Measurements from ENCODE around the gene ACER1. TPM values are rescaled to one million over a fixed set of nuclear protein-coding genes. Genes with fewer than 3 reads are reported as not detected.
"Not testable (repeated sequence)": the region's sequence is repeated elsewhere in the genome, so short reads cannot be mapped to it uniquely, and the experiment has no call there.

Gene ACER1
- total and polyA plus RNA-seq, 4 donors = 0.07 TPM; not detected in 3

GRCh38 chr19:6350688-6351087, 17.3 kb upstream of the ACER1 start:
- TF ChIP-seq RXRA (IDR thresholded peaks at IDR 0.05) = no peak
- TF ChIP-seq NR2F2 (IDR thresholded peaks at IDR 0.05) = no peak
- TF ChIP-seq RAD21 (IDR thresholded peaks at IDR 0.05) = no peak
- TF ChIP-seq CTCF (IDR thresholded peaks at IDR 0.05; ENCODE audit: low read depth, low read length, missing input control) = no peak
- no peak for TF ChIP-seq YY1 (IDR thresholded peaks at IDR 0.05)
- Histone ChIP-seq H3K9ac (ENCODE audit: low read depth in 1 of 2, low read length in 2 of 2) (no peak overlapping the region), H3K27me3 (ENCODE audit: control insufficient read depth in 4 of 4, insufficient read depth in 4 of 4, low read length in 3 of 4) (no peaks in the 10 kb centered on the region), H3K4me3 (ENCODE audit: low read depth in 1 of 3, low read length in 3 of 3) (no peak overlapping the region), H3K9me3 (ENCODE audit: control insufficient read depth in 4 of 4, low read length in 3 of 4) (no peaks in the 10 kb centered on the region), H3K36me3 (ENCODE audit: control insufficient read depth in 4 of 4, insufficient read depth in 3 of 4, low read depth in 1 of 4, low read length in 3 of 4) (peaks cover 0 to 2% (median 0%) of the 10 kb centered on the region in 4 donors), H3K4me1 (ENCODE audit: control insufficient read depth in 4 of 4, insufficient read depth in 4 of 4, low read length in 3 of 4) (no peaks in the 10 kb centered on the region), H3K27ac (ENCODE audit: low read depth in 1 of 2, low read length in 2 of 2) (no peak overlapping the region)
- no peak for DNase-seq (ENCODE audit: low spot score)
- WGBS = 58% methylated on average over 2 of the region's 2 CpGs

- not testable (repeated sequence) for H3K4me3 ChIP-seq (ENCODE audit: low read depth in 1 of 3, low read length in 3 of 3); H3K36me3 ChIP-seq (ENCODE audit: control insufficient read depth in 4 of 4, insufficient read depth in 3 of 4, low read depth in 1 of 4, low read length in 3 of 4); H3K27me3 ChIP-seq (ENCODE audit: control insufficient read depth in 4 of 4, insufficient read depth in 4 of 4, low read length in 3 of 4); H3K9me3 ChIP-seq (ENCODE audit: control insufficient read depth in 4 of 4, low read length in 3 of 4); H3K9ac ChIP-seq (ENCODE audit: low read depth in 1 of 2, low read length in 2 of 2); H3K27ac ChIP-seq (ENCODE audit: low read depth in 1 of 2, low read length in 2 of 2); H3K4me1 ChIP-seq (ENCODE audit: control insufficient read depth in 4 of 4, insufficient read depth in 4 of 4, low read length in 3 of 4); DNase-seq (ENCODE audit: low spot score)
- WGBS = 92% methylated on average over 2 of the region's 2 CpGs
Measured at GRCh38 chr19:6349271-6349670, 15.9 kb upstream of the ACER1 start.

GRCh38 chr19:6343462-6343861, 10.1 kb upstream of the ACER1 start:
- H3K4me1 ChIP-seq (ENCODE audit: control insufficient read depth in 4 of 4, insufficient read depth in 4 of 4, low read length in 3 of 4) = no peaks in the 10 kb centered on the region
- no peak for TF ChIP-seq SP1 (IDR thresholded peaks at IDR 0.05)
- no peak for TF ChIP-seq CTCF (IDR thresholded peaks at IDR 0.05; ENCODE audit: low read depth, low read length, missing input control)
- TF ChIP-seq HNF4G (IDR thresholded peaks at IDR 0.05) = no peak
- TF ChIP-seq HNF4A (conservative IDR thresholded peaks at IDR 0.05) = no peak
- no peak for TF ChIP-seq EGR1 (IDR thresholded peaks at IDR 0.05; ENCODE audit: low read depth in 2 of 2)
- TF ChIP-seq ZBTB33 (IDR thresholded peaks at IDR 0.05) = no peak
- no peak for TF ChIP-seq TAF1 (conservative IDR thresholded peaks at IDR 0.05)
- no peak for TF ChIP-seq FOXA2 (IDR thresholded peaks at IDR 0.05)
- no peak for TF ChIP-seq YY1 (IDR thresholded peaks at IDR 0.05)
- no peak for TF ChIP-seq NR2F2 (IDR thresholded peaks at IDR 0.05)
- no peak for TF ChIP-seq RAD21 (IDR thresholded peaks at IDR 0.05)
- no peak for TF ChIP-seq JUND (IDR thresholded peaks at IDR 0.05)
- no peak for TF ChIP-seq FOXA1 (IDR thresholded peaks at IDR 0.05)
- TF ChIP-seq MAX (IDR thresholded peaks at IDR 0.05) = no peak
- no peak for TF ChIP-seq ATF3 (IDR thresholded peaks at IDR 0.05)
- TF ChIP-seq RXRA (IDR thresholded peaks at IDR 0.05) = no peak
- TF ChIP-seq REST (IDR thresholded peaks at IDR 0.05) = no peak
- 91% methylated on average over 1 of the region's 1 CpG for WGBS
- H3K27ac ChIP-seq (ENCODE audit: low read depth in 1 of 2, low read length in 2 of 2) = no peak overlapping the region
- no peak overlapping the region for H3K4me3 ChIP-seq (ENCODE audit: low read depth in 1 of 3, low read length in 3 of 3)
- no peaks in the 10 kb centered on the region for H3K36me3 ChIP-seq (ENCODE audit: control insufficient read depth in 4 of 4, insufficient read depth in 3 of 4, low read depth in 1 of 4, low read length in 3 of 4)
- no peaks in the 10 kb centered on the region for H3K27me3 ChIP-seq (ENCODE audit: control insufficient read depth in 4 of 4, insufficient read depth in 4 of 4, low read length in 3 of 4)
- H3K9me3 ChIP-seq (ENCODE audit: control insufficient read depth in 4 of 4, low read length in 3 of 4) = no peaks in the 10 kb centered on the region
- no peak overlapping the region for H3K9ac ChIP-seq (ENCODE audit: low read depth in 1 of 2, low read length in 2 of 2)
- DNase-seq (ENCODE audit: low spot score) = no peak

All from liver (tissue), 9 donors.